Panc1 (cell line): ENCODE measurements around the gene SND1. TPM values are rescaled to one million over a fixed set of nuclear protein-coding genes. Genes with fewer than 3 reads are reported as not detected.

Experiments used
- ATAC-seq: fragments of 200-7000 bp; cut with Tn5 transposase; 2 replicates; pipeline ENCODE4 v1.9.1; 2020; ENCODE audit warnings: mild to moderate bottlenecking, moderate library complexity
- BruUV-seq: library from RNA; stranded (reverse); fragments of 400-500 nt; replicated peaks from 2 replicates; lab custom pipeline; 2021; lab: Mats Ljungman, UMichigan
- CTCF ChIA-PET: fragments of 300-600 bp; sonication (Branson Sonifier 250); formaldehyde crosslinking; loops from one replicate; lab custom pipeline; 2022; ENCODE audit warnings: antibody characterized with exemption; lab: Charles Lee
- POLR2A ChIA-PET: fragments of 300-600 bp; sonication (Branson Sonifier 250); formaldehyde crosslinking; loops from one replicate; lab custom pipeline; 2022; ENCODE audit warnings: antibody characterized with exemption; lab: Charles Lee
- DNase-seq: peaks from one replicate; pipeline ENCODE4 v3.0.0-alpha.2; 2010; ENCODE audit warnings: low read depth, low spot score
- H3K27ac ChIP-seq: 2 replicates; pipeline ENCODE4 v1.5.1; 2011; ENCODE audit warnings: mild to moderate bottlenecking, low read length, inconsistent platforms
- H3K27me3 ChIP-seq: fragments of 200-500 bp; sonication (Bioruptor generic); 2 replicates; pipeline ENCODE4 v1.6.0; 2014; ENCODE audit warnings: low read length, inconsistent platforms; ENCODE audit not compliant: control insufficient read depth, insufficient read depth
- H3K36me3 ChIP-seq: fragments of 200-500 bp; sonication (Bioruptor generic); 2 replicates; pipeline ENCODE4 v1.5.1; 2014; ENCODE audit warnings: inconsistent platforms, mild to moderate bottlenecking, low read length, moderate library complexity; ENCODE audit not compliant: control insufficient read depth, insufficient read depth
- H3K4me1 ChIP-seq: 2 replicates; pipeline ENCODE4 v1.5.1; 2011; ENCODE audit warnings: inconsistent platforms, mild to moderate bottlenecking, low read length, moderate library complexity; ENCODE audit not compliant: control insufficient read depth, insufficient read depth
- H3K4me3 ChIP-seq, 2 experiments: 2 replicates each; pipeline ENCODE4 v1.5.1; 2011 to 2012; ENCODE audit warnings: low read depth in 2 of 2, low read length in 2 of 2, mild to moderate bottlenecking in 2 of 2, inconsistent platforms in 1 of 2, moderate library complexity in 1 of 2
- H3K9me3 ChIP-seq: fragments of 200-500 bp; sonication (Bioruptor generic); 2 replicates; pipeline ENCODE4 v1.5.1; 2014; ENCODE audit warnings: low read depth, mild to moderate bottlenecking, inconsistent platforms, low read length, moderate library complexity; ENCODE audit not compliant: control insufficient read depth, insufficient read depth
- POLR2AphosphoS5 ChIP-seq: IDR thresholded peaks from 2 replicates; pipeline ENCODE4 v1.6.1; 2012; ENCODE audit warnings: mild to moderate bottlenecking, low read depth, low read length, moderate library complexity
- SIN3A ChIP-seq: IDR thresholded peaks from 2 replicates; pipeline ENCODE4 v1.6.1; 2012; ENCODE audit warnings: low read depth, mild to moderate bottlenecking, low read length, moderate library complexity, borderline replicate concordance; ENCODE audit not compliant: insufficient read depth
- TCF7L2 ChIP-seq: IDR thresholded peaks from 2 replicates; pipeline ENCODE4 v1.6.1; 2011; ENCODE audit warnings: mild to moderate bottlenecking, low read depth, low read length, inconsistent platforms
- in situ Hi-C: cut with HindIII; loops from 2 replicates; pipeline ENCODE4 v1.10.0; 2016; ENCODE audit warnings: low sequenced_read_pairs, low pct_unique_long_range_greater_than_20kb
- intact Hi-C: fragments of 100-400 bp; cut with micrococcal nuclease; formaldehyde crosslinking; loops from one replicate; pipeline ENCODE4 v1.10.0; 2022; ENCODE audit not compliant: unreplicated experiment
- total RNA-seq: library from RNA; stranded (reverse); gene quantifications from one replicate; pipeline ENCODE4 v1.2.1, GENCODE V29; 2021; ENCODE audit not compliant: unreplicated experiment
- TF ChIP-seq, protein P1 (sequence below): fragments of 450-650 bp; IDR thresholded peaks from 2 replicates; pipeline ENCODE4 v1.5.1; 2017; ENCODE audit warnings: mild to moderate bottlenecking
- TF ChIP-seq, protein P2 (sequence below), 2 experiments: IDR thresholded peaks; 2 replicates each; pipeline ENCODE4 v1.6.1; 2011 to 2012; ENCODE audit warnings: low read depth in 2 of 2, control low read depth in 1 of 2, low read length in 1 of 2, mild to moderate bottlenecking in 1 of 2, moderate library complexity in 1 of 2; ENCODE audit not compliant: insufficient read depth in 1 of 2

The SND1 gene
- total RNA-seq, 1 experiment from 2014 or later: 176 TPM

DNA sequence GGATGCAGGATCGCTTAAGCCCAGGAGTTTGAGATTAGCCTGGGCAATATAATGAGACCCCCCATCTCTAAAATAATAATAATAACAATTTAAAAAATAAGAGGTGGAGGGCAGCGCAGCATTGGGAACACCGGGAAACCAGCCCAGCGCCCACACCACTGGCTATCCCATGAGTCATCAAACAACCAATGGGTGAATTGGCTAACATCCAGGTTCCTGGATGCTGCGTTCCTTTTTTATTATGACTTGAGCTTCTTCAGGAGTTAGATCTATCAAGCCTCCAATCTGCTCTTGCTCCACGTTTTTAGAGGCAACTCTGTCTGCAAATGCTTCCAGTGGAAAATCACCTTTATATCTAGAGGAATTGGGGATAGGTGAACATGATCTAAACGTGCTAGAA lies 389.2 kb downstream of the SND1 start:
- ATAC-seq (no peak), DNase-seq (no peak)
- H3K9me3 ChIP-seq: no peaks in the 10 kb centered on the region
- H3K4me3 ChIP-seq: no peak overlapping the region
- no peak overlapping the region for H3K27ac ChIP-seq
- no peaks in the 10 kb centered on the region for H3K4me1 ChIP-seq
- POLR2A ChIA-PET: no interaction called here
- intact Hi-C loops (no loop called here), in situ Hi-C loops (no loop called here)
- no peaks in the 10 kb centered on the region for H3K36me3 ChIP-seq
- no TSS peak for BruUV-seq
- no peaks in the 10 kb centered on the region for H3K27me3 ChIP-seq
- no peak for TF ChIP-seq POLR2AphosphoS5
- TF ChIP-seq, protein P1, sequence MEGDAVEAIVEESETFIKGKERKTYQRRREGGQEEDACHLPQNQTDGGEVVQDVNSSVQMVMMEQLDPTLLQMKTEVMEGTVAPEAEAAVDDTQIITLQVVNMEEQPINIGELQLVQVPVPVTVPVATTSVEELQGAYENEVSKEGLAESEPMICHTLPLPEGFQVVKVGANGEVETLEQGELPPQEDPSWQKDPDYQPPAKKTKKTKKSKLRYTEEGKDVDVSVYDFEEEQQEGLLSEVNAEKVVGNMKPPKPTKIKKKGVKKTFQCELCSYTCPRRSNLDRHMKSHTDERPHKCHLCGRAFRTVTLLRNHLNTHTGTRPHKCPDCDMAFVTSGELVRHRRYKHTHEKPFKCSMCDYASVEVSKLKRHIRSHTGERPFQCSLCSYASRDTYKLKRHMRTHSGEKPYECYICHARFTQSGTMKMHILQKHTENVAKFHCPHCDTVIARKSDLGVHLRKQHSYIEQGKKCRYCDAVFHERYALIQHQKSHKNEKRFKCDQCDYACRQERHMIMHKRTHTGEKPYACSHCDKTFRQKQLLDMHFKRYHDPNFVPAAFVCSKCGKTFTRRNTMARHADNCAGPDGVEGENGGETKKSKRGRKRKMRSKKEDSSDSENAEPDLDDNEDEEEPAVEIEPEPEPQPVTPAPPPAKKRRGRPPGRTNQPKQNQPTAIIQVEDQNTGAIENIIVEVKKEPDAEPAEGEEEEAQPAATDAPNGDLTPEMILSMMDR: no peak
- no peak for TF ChIP-seq SIN3A
- TF ChIP-seq TCF7L2: no peak
- TF ChIP-seq, protein P2, sequence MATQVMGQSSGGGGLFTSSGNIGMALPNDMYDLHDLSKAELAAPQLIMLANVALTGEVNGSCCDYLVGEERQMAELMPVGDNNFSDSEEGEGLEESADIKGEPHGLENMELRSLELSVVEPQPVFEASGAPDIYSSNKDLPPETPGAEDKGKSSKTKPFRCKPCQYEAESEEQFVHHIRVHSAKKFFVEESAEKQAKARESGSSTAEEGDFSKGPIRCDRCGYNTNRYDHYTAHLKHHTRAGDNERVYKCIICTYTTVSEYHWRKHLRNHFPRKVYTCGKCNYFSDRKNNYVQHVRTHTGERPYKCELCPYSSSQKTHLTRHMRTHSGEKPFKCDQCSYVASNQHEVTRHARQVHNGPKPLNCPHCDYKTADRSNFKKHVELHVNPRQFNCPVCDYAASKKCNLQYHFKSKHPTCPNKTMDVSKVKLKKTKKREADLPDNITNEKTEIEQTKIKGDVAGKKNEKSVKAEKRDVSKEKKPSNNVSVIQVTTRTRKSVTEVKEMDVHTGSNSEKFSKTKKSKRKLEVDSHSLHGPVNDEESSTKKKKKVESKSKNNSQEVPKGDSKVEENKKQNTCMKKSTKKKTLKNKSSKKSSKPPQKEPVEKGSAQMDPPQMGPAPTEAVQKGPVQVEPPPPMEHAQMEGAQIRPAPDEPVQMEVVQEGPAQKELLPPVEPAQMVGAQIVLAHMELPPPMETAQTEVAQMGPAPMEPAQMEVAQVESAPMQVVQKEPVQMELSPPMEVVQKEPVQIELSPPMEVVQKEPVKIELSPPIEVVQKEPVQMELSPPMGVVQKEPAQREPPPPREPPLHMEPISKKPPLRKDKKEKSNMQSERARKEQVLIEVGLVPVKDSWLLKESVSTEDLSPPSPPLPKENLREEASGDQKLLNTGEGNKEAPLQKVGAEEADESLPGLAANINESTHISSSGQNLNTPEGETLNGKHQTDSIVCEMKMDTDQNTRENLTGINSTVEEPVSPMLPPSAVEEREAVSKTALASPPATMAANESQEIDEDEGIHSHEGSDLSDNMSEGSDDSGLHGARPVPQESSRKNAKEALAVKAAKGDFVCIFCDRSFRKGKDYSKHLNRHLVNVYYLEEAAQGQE (IDR thresholded peaks at IDR 0.05; ENCODE audit: insufficient read depth in 1 of 2, low read depth in 2 of 2, low read length in 1 of 2): no peak
- CTCF ChIA-PET: no interaction called here

DNA sequence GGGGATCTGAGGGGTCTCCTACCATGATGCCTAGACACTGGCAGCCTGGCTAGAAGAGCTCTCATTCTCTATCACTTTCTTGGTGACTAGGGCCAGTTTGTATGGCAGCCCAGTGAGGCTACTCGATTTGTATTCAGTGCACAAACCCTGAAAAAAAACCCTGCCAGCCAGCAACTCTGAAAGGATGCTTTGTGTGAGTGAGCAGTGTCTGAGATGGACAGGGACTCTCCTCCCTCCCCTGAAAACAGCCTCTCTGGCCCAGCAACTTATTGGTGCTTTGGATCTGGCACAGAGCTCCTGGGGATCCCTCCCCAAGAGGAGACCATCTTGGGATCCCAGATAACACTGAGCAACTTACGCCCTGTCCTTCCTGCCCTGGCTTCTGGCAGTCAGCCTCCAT lies 390.0 kb downstream of the SND1 start:
- CTCF ChIA-PET: no interaction called here
- intact Hi-C loops (no loop called here), in situ Hi-C loops (no loop called here)
- POLR2A ChIA-PET: no interaction called here
- Histone ChIP-seq H3K27ac (no peak overlapping the region), H3K4me3 (no peak overlapping the region), H3K27me3 (no peaks in the 10 kb centered on the region), H3K4me1 (no peaks in the 10 kb centered on the region), H3K9me3 (no peaks in the 10 kb centered on the region), H3K36me3 (no peaks in the 10 kb centered on the region)
- TF ChIP-seq TCF7L2 (no peak), SIN3A (no peak), POLR2AphosphoS5 (no peak)
- no TSS peak for BruUV-seq
- no peak for ATAC-seq
- no peak for DNase-seq

DNA sequence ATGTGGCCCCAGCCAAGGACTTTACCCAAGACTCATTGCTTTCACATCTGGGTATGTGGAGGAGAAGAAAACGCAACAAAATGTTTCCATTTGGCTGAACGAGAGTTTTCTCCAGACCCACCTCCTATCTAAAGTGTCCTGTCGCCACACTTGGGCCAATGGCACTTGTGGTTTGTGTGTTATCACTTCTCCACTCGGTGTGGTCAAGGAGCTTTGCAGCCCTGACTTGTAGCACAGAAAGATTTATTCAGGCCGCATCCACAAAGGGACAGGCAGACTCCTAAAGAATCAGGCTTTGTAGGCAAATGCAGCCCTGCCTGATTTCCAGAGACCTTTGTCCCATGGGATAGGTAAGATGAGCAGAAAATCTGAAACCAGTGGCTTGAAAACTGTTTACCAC lies 392.1 kb downstream of the SND1 start:
- no peaks in the 10 kb centered on the region for H3K9me3 ChIP-seq
- H3K4me1 ChIP-seq: no peaks in the 10 kb centered on the region
- H3K27me3 ChIP-seq: no peaks in the 10 kb centered on the region
- no peaks in the 10 kb centered on the region for H3K36me3 ChIP-seq
- H3K4me3 ChIP-seq: no peak overlapping the region
- POLR2A ChIA-PET: no interaction called here
- CTCF ChIA-PET: no interaction called here
- ATAC-seq (no peak), DNase-seq (no peak)
- TF ChIP-seq, protein P2 (IDR thresholded peaks at IDR 0.05; ENCODE audit: insufficient read depth in 1 of 2, low read depth in 2 of 2, low read length in 1 of 2): no peak
- TF ChIP-seq SIN3A: no peak
- no peak for TF ChIP-seq TCF7L2
- no peak for TF ChIP-seq POLR2AphosphoS5
- TF ChIP-seq, protein P1: no peak
- in situ Hi-C loops: no loop called here
- intact Hi-C loops: no loop called here
- BruUV-seq: no TSS peak
- no peak overlapping the region for H3K27ac ChIP-seq
